CD14-positive monocyte (primary cell): ENCODE measurements around the gene RAB25. TPM values are rescaled to one million over a fixed set of nuclear protein-coding genes. Genes with fewer than 3 reads are reported as not detected.

Experiments used
- DNase-seq, 3 donors: peaks; one replicate each; pipeline ENCODE4 v3.0.0-alpha.2; 2011 to 2022
- H2AFZ ChIP-seq: 2 replicates; pipeline ENCODE4 v1.6.0; 2012; ENCODE audit warnings: mild to moderate bottlenecking, low read depth, low read length, inconsistent platforms; ENCODE audit not compliant: insufficient read depth, poor library complexity, severe bottlenecking
- H3K27ac ChIP-seq, 2 donors: 1 replicate in 1 of 2; 2 replicates in 1 of 2; pipeline ENCODE4 v1.5.1; 2012 to 2013; ENCODE audit warnings: low read length in 2 of 2, control low read depth in 1 of 2, inconsistent platforms in 1 of 2, low read depth in 1 of 2, mild to moderate bottlenecking in 1 of 2
- H3K27me3 ChIP-seq, 2 donors: one replicate each; pipeline versions ENCODE4 v1.6.0 to v1.6.1; 2011 to 2013; ENCODE audit warnings: low read length in 2 of 2; ENCODE audit not compliant: control insufficient read depth in 2 of 2, insufficient read depth in 2 of 2
- H3K36me3 ChIP-seq, 2 donors: replicated peaks in 1 of 2; 1 replicate in 1 of 2; 2 replicates in 1 of 2; pipeline versions ENCODE4 v1.5.1 to v1.6.1; 2012 to 2013; ENCODE audit warnings: low read length in 2 of 2, control low read depth in 1 of 2, inconsistent platforms in 1 of 2, mild to moderate bottlenecking in 1 of 2; ENCODE audit not compliant: insufficient read depth in 2 of 2, control insufficient read depth in 1 of 2
- H3K4me1 ChIP-seq, 2 donors: 1 replicate in 1 of 2; 2 replicates in 1 of 2; pipeline versions ENCODE4 v1.5.1 to v1.6.1; 2012 to 2013; ENCODE audit warnings: low read length in 2 of 2, control low read depth in 1 of 2, inconsistent platforms in 1 of 2, mild to moderate bottlenecking in 1 of 2, moderate library complexity in 1 of 2; ENCODE audit not compliant: insufficient read depth in 2 of 2, control insufficient read depth in 1 of 2
- H3K4me2 ChIP-seq: replicated peaks from 2 replicates; pipeline ENCODE3; 2012; ENCODE audit warnings: low read length, moderate library complexity, mild to moderate bottlenecking; ENCODE audit not compliant: poor library complexity, severe bottlenecking; ENCODE audit errors: extremely low read depth
- H3K4me3 ChIP-seq, 3 experiments: fragments of 200-600 bp in 1 of 3; sonication (generic) in 1 of 3; replicated peaks in 1 of 3; 1 replicate in 2 of 3; 2 replicates in 1 of 3; pipeline ENCODE4 v1.5.1; 2011 to 2013; ENCODE audit warnings: low read length in 3 of 3, mild to moderate bottlenecking in 3 of 3, control low read depth in 2 of 3, low read depth in 2 of 3, inconsistent platforms in 1 of 3, moderate library complexity in 1 of 3
- H3K79me2 ChIP-seq: 2 replicates; pipeline ENCODE4 v1.6.0; 2012; ENCODE audit warnings: mild to moderate bottlenecking, control low read depth, inconsistent platforms, low read length, moderate library complexity; ENCODE audit not compliant: insufficient read depth
- H3K9ac ChIP-seq: 2 replicates; pipeline ENCODE4 v1.6.0; 2017; ENCODE audit warnings: low read length, mild to moderate bottlenecking; ENCODE audit not compliant: insufficient read depth, poor library complexity, severe bottlenecking
- H3K9me3 ChIP-seq, 2 donors: replicated peaks in 1 of 2; 1 replicate in 1 of 2; 2 replicates in 1 of 2; pipeline versions ENCODE4 v1.5.1 to v1.6.1; 2012 to 2013; ENCODE audit warnings: low read length in 2 of 2, control low read depth in 1 of 2; ENCODE audit not compliant: control insufficient read depth in 1 of 2, insufficient read depth in 1 of 2
- H4K20me1 ChIP-seq: 2 replicates; pipeline ENCODE4 v1.6.0; 2012; ENCODE audit warnings: mild to moderate bottlenecking, low read length, control low read depth, moderate library complexity; ENCODE audit not compliant: insufficient read depth
- H3K27ac Mint-ChIP-seq, 7 donors: one replicate each; pipeline ENCODE4 v1.8.0; 2020; ENCODE audit warnings: mild to moderate bottlenecking in 7 of 7, mixed read lengths in 7 of 7, moderate library complexity in 6 of 7, inconsistent platforms in 2 of 7
- H3K27me3 Mint-ChIP-seq, 3 donors: one replicate each; pipeline ENCODE4 v1.8.0; 2021 to 2022; ENCODE audit warnings: low read depth in 3 of 3, mild to moderate bottlenecking in 3 of 3, mixed read lengths in 3 of 3, moderate library complexity in 3 of 3, inconsistent platforms in 1 of 3
- H3K36me3 Mint-ChIP-seq, 2 donors: one replicate each; pipeline ENCODE4 v1.8.0; 2020; ENCODE audit warnings: mixed read lengths in 2 of 2, inconsistent platforms in 1 of 2, mild to moderate bottlenecking in 1 of 2
- H3K4me1 Mint-ChIP-seq: one replicate; pipeline ENCODE4 v1.8.0; 2020; ENCODE audit warnings: mild to moderate bottlenecking, mixed read lengths
- H3K4me3 Mint-ChIP-seq, 2 donors: one replicate each; pipeline ENCODE4 v1.8.0; 2020; ENCODE audit warnings: mild to moderate bottlenecking in 2 of 2, mixed read lengths in 2 of 2, moderate library complexity in 1 of 2
- H3K9me3 Mint-ChIP-seq, 7 donors: one replicate each; pipeline ENCODE4 v1.8.0; 2020 to 2022; ENCODE audit warnings: mixed read lengths in 7 of 7, mild to moderate bottlenecking in 6 of 7, moderate library complexity in 6 of 7, inconsistent platforms in 2 of 7
- WGBS: methylation state at CpG from one replicate; pipeline ENCODE4 v1.1.5; 2013; ENCODE audit warnings: missing lambda C conversion rate; ENCODE audit not compliant: insufficient coverage; 5-methylcytosine and 5-hydroxymethylcytosine counted together
- intact Hi-C, 2 donors: fragments of 100-400 bp; cut with micrococcal nuclease; formaldehyde crosslinking; loops; one replicate each; pipeline versions ENCODE4 v1.15.0 to v1.15.1; 2023
- polyA plus RNA-seq, 3 donors: library from polyadenylated mRNA; depleted of rRNA in 1 of 3; unstranded in 2 of 3; stranded (reverse) in 1 of 3; fragments of 300-500 nt in 2 of 3; fragments of >200 nt in 1 of 3; fragmentation: Illumina TruSeq in 2 of 3; gene quantifications; 1 replicate in 2 of 3; 2 replicates in 1 of 3; pipeline ENCODE4 v1.2.3, GENCODE V29; 2012 to 2021
- TF ChIP-seq, protein P1 (sequence below): fragments of 200-600 bp; IDR thresholded peaks from one replicate; pipeline ENCODE4 v1.8.0; 2022; ENCODE audit warnings: antibody characterized with exemption, mild to moderate bottlenecking

The RAB25 gene
- polyA plus RNA-seq, 3 donors: 0.23 TPM; not detected in 2

DNA sequence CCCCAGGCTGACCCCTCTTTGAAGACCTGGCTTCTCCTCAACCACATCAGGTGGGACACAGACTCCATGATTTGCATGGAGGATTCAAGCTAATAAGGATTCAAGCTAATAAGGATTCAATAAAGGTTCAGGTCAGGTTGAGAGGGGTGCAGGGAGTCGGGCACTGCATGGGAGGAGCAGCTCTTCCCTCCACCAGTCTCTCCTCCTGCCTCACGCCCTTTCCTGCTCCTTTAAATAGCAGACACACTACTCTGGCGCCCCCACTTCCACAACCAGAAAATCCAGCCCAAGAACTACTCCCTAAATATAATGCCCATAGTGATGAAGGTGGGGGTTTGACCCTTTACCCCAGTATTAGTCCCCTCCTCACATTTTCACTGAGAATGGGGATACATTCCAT lies 14.2 kb downstream of the RAB25 start:
- DNase-seq: no peak
- no peak overlapping the region for H3K9ac ChIP-seq
- no peaks in the 10 kb centered on the region for H3K9me3 ChIP-seq
- no peak overlapping the region for H3K27ac ChIP-seq
- H3K4me1 ChIP-seq: peaks cover 11 to 18% of the 10 kb centered on the region in 2 donors
- Mint-ChIP-seq H3K9me3 (peaks cover 0 to 11% (median 0%) of the 10 kb centered on the region in 7 donors), H3K27ac (no peak overlapping the region), H3K27me3 (peaks cover 60 to 72% (median 63%) of the 10 kb centered on the region in 3 donors), H3K4me3 (peak overlapping the region in 1 of 2 donors; percentile 24), H3K36me3 (no peaks in the 10 kb centered on the region), H3K4me1 (peaks cover 16% of the 10 kb centered on the region)
- TF ChIP-seq, protein P1, sequence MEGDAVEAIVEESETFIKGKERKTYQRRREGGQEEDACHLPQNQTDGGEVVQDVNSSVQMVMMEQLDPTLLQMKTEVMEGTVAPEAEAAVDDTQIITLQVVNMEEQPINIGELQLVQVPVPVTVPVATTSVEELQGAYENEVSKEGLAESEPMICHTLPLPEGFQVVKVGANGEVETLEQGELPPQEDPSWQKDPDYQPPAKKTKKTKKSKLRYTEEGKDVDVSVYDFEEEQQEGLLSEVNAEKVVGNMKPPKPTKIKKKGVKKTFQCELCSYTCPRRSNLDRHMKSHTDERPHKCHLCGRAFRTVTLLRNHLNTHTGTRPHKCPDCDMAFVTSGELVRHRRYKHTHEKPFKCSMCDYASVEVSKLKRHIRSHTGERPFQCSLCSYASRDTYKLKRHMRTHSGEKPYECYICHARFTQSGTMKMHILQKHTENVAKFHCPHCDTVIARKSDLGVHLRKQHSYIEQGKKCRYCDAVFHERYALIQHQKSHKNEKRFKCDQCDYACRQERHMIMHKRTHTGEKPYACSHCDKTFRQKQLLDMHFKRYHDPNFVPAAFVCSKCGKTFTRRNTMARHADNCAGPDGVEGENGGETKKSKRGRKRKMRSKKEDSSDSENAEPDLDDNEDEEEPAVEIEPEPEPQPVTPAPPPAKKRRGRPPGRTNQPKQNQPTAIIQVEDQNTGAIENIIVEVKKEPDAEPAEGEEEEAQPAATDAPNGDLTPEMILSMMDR: no peak
- H4K20me1 ChIP-seq: no peaks in the 10 kb centered on the region
- H2AFZ ChIP-seq: no peak overlapping the region
- H3K4me3 ChIP-seq: no peak overlapping the region
- intact Hi-C loops: loop anchor here in 1 of 2 donors (10.0 kb wide), 1 partner anchor 240 kb away; no protein-coding TSS in a partner anchor
- no peaks in the 10 kb centered on the region for H3K79me2 ChIP-seq
- peaks cover 16 to 55% of the 10 kb centered on the region in 2 donors for H3K27me3 ChIP-seq
- WGBS: no CpG with 5 or more reads among the region's 3 CpGs
- no peaks in the 10 kb centered on the region for H3K36me3 ChIP-seq
- H3K4me2 ChIP-seq: no peak overlapping the region

DNA sequence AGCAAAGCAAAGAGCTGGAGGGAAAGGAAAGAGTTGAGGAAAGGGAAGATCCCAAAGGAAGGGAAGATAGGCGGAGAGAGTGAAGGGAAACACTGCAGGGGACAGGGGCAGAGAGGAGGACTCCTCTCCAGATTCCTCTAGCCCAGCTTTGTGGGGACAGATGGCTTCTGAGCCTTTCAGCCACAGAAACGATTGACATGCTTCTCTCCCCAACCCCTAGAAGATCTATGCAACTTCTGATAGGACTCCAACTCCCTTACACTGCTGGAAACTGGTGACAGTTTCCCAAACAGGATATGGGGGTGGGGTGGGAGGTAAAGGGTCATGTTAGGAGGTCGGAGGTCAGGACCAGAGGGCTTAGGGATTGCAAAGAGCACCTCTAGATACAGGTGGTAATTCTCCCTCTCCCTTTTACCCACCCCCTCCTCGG lies 14.8 kb downstream of the RAB25 start:
- H3K4me1 ChIP-seq: peaks cover 11 to 18% of the 10 kb centered on the region in 2 donors
- intact Hi-C loops: loop anchor here in 1 of 2 donors (10.0 kb wide), 1 partner anchor 239 kb away; no protein-coding TSS in a partner anchor
- H3K27ac ChIP-seq: no peak overlapping the region
- no peaks in the 10 kb centered on the region for H3K9me3 ChIP-seq
- peaks cover 0 to 11% (median 0%) of the 10 kb centered on the region in 7 donors for H3K9me3 Mint-ChIP-seq
- no peak for DNase-seq
- no peak overlapping the region for H3K27ac Mint-ChIP-seq
- peak overlapping the region in 1 of 2 donors; percentile 24 for H3K4me3 Mint-ChIP-seq
- no CpG with 5 or more reads among the region's 4 CpGs for WGBS
- TF ChIP-seq, protein P1: no peak
- H3K27me3 ChIP-seq: peaks cover 16 to 61% of the 10 kb centered on the region in 2 donors
- H2AFZ ChIP-seq: no peak overlapping the region
- no peaks in the 10 kb centered on the region for H3K79me2 ChIP-seq
- H4K20me1 ChIP-seq: no peaks in the 10 kb centered on the region
- H3K9ac ChIP-seq: no peak overlapping the region
- peaks cover 64 to 79% (median 65%) of the 10 kb centered on the region in 3 donors for H3K27me3 Mint-ChIP-seq
- H3K36me3 ChIP-seq: no peaks in the 10 kb centered on the region
- H3K4me1 Mint-ChIP-seq: peaks cover 16% of the 10 kb centered on the region
- H3K36me3 Mint-ChIP-seq: no peaks in the 10 kb centered on the region
- no peak overlapping the region for H3K4me2 ChIP-seq
- H3K4me3 ChIP-seq: no peak overlapping the region
